H7 (cell line): ENCODE results near the gene MAGIX. TPM values are rescaled to one million over a fixed set of nuclear protein-coding genes. Genes with fewer than 3 reads are reported as not detected.
"Not testable (repeated sequence)": the region's sequence is repeated elsewhere in the genome, so short reads cannot be mapped to it uniquely, and the experiment has no call there.

Source experiments
- DNase-seq: peaks from one replicate; pipeline ENCODE4 v3.0.0; 2012
- H3K27me3 ChIP-seq: 2 replicates; pipeline ENCODE4 v1.6.0; 2011; ENCODE audit warnings: mild to moderate bottlenecking, low read length; ENCODE audit not compliant: control insufficient read depth, insufficient read depth
- H3K36me3 ChIP-seq: replicated peaks from 2 replicates; pipeline ENCODE4 v1.5.1; 2011; ENCODE audit warnings: low read length; ENCODE audit not compliant: control insufficient read depth, insufficient read depth
- H3K4me3 ChIP-seq: 2 replicates; pipeline ENCODE4 v1.5.1; 2011; ENCODE audit warnings: low read depth, mild to moderate bottlenecking, control low read depth, low read length, moderate library complexity; ENCODE audit not compliant: insufficient read depth
- total RNA-seq: library from RNA; depleted of rRNA; stranded (reverse); fragments of >200 nt; shearing (Covaris generic); gene quantifications from 2 replicates; pipeline ENCODE4 v1.2.3, GENCODE V29; 2014; rRNA removed

MAGIX gene
- total RNA-seq, result 0.21 and 1.00 TPM in 2 replicates

- peaks cover 34% of the 10 kb centered on the region for H3K27me3 ChIP-seq
- DNase-seq, result peak; percentile 72
- H3K36me3 ChIP-seq, result no peaks in the 10 kb centered on the region
- H3K4me3 ChIP-seq, result peak within 1 kb of the TSS; percentile 50
Observed at GRCh38 chrX:49162620-49163019, at the start of gene MAGIX. TSS of gene MAGIX (plus strand) at chrX:49162758. CDS start at chrX:49162890, 132 bp downstream.

DNA sequence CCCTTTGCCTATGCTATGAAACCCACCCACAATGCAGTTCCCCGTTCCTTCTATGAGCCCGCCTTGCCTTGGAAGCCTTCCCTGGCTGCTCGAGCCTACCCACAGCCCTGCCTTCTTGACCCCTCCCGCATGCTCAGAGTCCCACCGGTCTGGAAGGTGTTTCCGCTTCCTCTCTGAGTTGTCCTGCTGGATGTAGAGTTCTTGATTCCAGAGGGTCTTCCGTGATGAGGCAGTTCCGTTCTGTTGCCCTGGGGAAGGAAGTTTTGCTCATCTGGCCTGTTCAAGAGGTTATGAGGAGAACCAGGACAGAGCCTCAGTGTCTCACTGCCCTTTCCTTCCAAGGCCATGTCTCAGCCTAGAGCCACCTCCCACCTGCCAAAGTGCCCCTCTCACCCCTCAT is 46.5 kb upstream of the MAGIX start:
- H3K4me3 ChIP-seq, result no peak overlapping the region
- peaks cover 10% of the 10 kb centered on the region for H3K36me3 ChIP-seq
- H3K27me3 ChIP-seq, result no peaks in the 10 kb centered on the region
- no peak for DNase-seq

- Histone ChIP-seq H3K27me3 (no peaks in the 10 kb centered on the region), H3K4me3 (no peak overlapping the region), H3K36me3 (peaks cover 12% of the 10 kb centered on the region)
- no peak for DNase-seq
Observed at GRCh38 chrX:49116716-49117115, 45.8 kb upstream of the MAGIX start.

- no peak for DNase-seq
- Histone ChIP-seq H3K4me3 (no peak overlapping the region), H3K36me3 (peaks cover 12% of the 10 kb centered on the region), H3K27me3 (no peaks in the 10 kb centered on the region)
Observed at GRCh38 chrX:49117581-49117980, 45.0 kb upstream of the MAGIX start.

- DNase-seq, result no peak
- peaks cover 12% of the 10 kb centered on the region for H3K36me3 ChIP-seq
- no peak overlapping the region for H3K4me3 ChIP-seq
- H3K27me3 ChIP-seq, result no peaks in the 10 kb centered on the region
Observed at GRCh38 chrX:49120091-49120490, 42.5 kb upstream of the MAGIX start.

DNA sequence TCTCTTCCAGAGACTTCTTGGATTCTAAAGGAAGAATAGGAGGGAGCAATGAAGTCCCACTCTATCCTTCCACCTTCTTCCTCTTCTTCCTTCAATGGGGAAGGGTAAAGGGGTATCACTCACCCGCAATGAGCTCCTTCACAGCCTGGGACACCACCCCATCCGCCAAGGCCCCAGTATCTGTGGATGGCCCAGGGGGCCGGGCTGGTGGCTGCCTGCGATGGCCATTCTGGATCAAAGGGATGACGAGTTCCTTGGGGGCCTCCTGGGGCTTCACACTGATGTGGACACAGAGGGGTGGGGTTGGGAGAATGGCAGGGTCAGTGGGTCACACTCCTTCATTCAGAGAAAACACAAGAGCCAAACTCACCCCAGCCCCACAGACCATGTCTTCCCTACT is 40.1 kb upstream of the MAGIX start:
- DNase-seq, result no peak
- Histone ChIP-seq H3K36me3 (peaks cover 6% of the 10 kb centered on the region), H3K4me3 (peak overlapping the region; percentile 69; the same call in 1 of the 2 replicates), H3K27me3 (no peaks in the 10 kb centered on the region)

DNA sequence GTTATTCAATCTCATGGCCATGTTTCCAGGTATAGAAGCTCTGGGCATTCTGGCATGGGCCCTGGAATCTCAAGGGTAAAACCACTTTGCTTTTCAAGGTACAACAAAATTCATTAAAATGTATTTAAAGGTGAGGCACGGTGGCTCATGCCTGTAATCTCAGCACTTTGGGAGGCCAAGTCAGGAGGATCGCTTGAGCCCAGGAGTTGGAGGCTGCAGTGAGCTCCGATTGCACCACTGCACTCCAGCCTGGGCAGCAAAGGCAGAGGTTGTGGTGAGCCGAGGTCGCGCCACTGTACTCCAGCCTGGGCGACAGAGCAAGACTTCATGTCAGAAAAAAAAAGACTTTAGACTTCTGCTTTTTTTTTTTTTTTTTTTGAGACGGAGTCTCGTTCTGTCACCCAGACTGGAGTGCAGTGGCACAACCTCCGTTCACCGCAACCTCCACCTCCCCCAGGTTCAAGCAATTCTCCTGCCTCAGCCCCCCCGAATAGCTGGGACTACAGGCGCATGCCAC is 34.8 kb upstream of the MAGIX start:
- H3K4me3 ChIP-seq, DNase-seq, H3K36me3 ChIP-seq, H3K27me3 ChIP-seq: not testable (repeated sequence)

GRCh38 chrX:49129427-49129826 is 33.1 kb upstream of the MAGIX start:
- no peak for DNase-seq
- H3K27me3 ChIP-seq, result no peaks in the 10 kb centered on the region

GRCh38 chrX:49132275-49132674 is 30.3 kb upstream of the MAGIX start:
- not testable (repeated sequence) for H3K27me3 ChIP-seq, H3K36me3 ChIP-seq, DNase-seq

More at GRCh38 chrX:49129427-49129826, 33.1 kb upstream of the MAGIX start:
- Histone ChIP-seq H3K4me3 (no peak overlapping the region), H3K36me3 (no peaks in the 10 kb centered on the region)

DNA sequence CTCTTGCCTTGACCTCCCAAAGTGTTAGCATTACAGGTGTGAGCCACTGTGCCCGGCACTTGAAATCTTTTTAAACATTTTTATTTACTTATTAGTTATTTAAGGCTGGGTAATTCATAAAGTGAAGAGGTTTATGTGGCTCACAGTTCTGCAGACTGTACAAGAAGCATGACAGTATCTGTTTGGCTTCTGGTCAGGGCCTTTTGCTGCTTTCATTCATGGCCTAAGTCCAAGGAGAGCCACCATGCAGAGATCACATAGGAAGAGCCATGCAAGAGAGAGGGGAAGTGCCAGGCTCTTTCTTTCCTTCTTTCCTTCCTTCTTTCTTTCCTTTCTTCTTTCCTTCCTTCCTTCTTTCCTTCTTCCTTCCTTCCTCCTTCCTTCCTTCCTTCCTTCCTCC is 28.8 kb upstream of the MAGIX start:
- no peak for DNase-seq
- Histone ChIP-seq H3K27me3 (no peaks in the 10 kb centered on the region), H3K36me3 (no peaks in the 10 kb centered on the region), H3K4me3 (no peak overlapping the region)

More at GRCh38 chrX:49132275-49132674, 30.3 kb upstream of the MAGIX start:
- H3K4me3 ChIP-seq, result not testable (repeated sequence)

DNA sequence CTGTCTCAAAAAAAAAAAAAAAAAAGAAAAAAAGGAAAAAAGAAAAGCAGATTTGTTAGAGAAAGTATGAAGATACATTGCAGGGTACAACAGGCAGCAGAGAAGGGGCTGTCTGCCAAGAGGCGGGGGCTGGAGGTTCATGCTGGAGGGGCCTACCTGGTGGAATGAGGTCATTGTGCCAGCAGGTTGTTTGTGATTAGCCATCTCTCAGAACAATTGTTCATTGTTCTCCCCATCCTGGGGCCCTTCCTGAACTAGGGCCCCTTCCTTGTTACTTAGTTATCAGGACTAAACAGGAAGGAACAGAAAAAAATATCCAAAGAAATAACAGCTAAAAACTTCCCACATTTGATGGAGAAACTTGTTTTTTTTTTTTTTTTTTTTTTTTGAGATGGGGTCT is 25.1 kb upstream of the MAGIX start:
- Histone ChIP-seq H3K4me3 (no peak overlapping the region), H3K36me3 (no peaks in the 10 kb centered on the region), H3K27me3 (no peaks in the 10 kb centered on the region)
- DNase-seq, result no peak

- H3K36me3 ChIP-seq, result no peaks in the 10 kb centered on the region
- no peaks in the 10 kb centered on the region for H3K27me3 ChIP-seq
- no peak overlapping the region for H3K4me3 ChIP-seq
- no peak for DNase-seq
Observed at GRCh38 chrX:49139713-49140112, 22.8 kb upstream of the MAGIX start.

- not testable (repeated sequence) for H3K36me3 ChIP-seq, DNase-seq, H3K27me3 ChIP-seq, H3K4me3 ChIP-seq
Observed at GRCh38 chrX:49142264-49142663, 20.3 kb upstream of the MAGIX start.

- not testable (repeated sequence) for H3K27me3 ChIP-seq, H3K4me3 ChIP-seq, DNase-seq
Observed at GRCh38 chrX:49143154-49143553, 19.4 kb upstream of the MAGIX start.

DNA sequence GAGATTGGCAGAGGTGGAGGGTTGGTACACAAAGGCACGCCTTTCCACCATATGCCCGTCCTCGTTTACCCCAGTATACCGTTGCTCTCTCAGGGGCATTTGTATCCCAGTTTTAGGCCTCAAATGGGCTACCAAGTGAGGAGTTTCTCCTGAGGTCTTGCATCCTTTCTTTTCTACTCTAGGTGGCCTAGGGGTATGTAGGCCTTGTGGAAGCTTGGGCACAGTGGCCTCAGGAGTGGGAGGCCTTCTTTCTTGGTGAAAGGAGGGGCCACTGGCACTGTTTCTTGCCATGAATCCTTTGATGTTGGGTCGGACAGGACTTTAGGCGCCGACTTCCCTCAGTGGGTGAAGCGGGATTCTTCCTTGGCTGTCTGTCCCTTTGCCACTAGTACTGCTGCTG is 15.3 kb upstream of the MAGIX start:
- no peak for DNase-seq
- H3K36me3 ChIP-seq, result no peaks in the 10 kb centered on the region
- H3K4me3 ChIP-seq, result no peak overlapping the region
- H3K27me3 ChIP-seq, result no peaks in the 10 kb centered on the region

More at GRCh38 chrX:49143154-49143553, 19.4 kb upstream of the MAGIX start:
- not testable (repeated sequence) for H3K36me3 ChIP-seq

GRCh38 chrX:49147936-49148335 is 14.6 kb upstream of the MAGIX start:
- Histone ChIP-seq H3K4me3 (no peak overlapping the region), H3K36me3 (no peaks in the 10 kb centered on the region), H3K27me3 (no peaks in the 10 kb centered on the region)
- DNase-seq, result no peak
